HFFc6 (cell line): Measurements from ENCODE around the gene CABYR. TPM values are rescaled to one million over a fixed set of nuclear protein-coding genes. Genes with fewer than 3 reads are reported as not detected.

Experiments used
- DNase-seq: peaks from one replicate; pipeline ENCODE4 v3.0.0-alpha.2; 2018
- H3K27ac Mint-ChIP-seq: 2 replicates; pipeline ENCODE4 v1.8.0; 2020; ENCODE audit warnings: mild to moderate bottlenecking, mixed read lengths
- H3K27me3 Mint-ChIP-seq: 2 replicates; pipeline ENCODE4 v1.8.0; 2021; ENCODE audit warnings: mild to moderate bottlenecking, moderate library complexity, mixed read lengths; ENCODE audit not compliant: insufficient read depth
- H3K36me3 Mint-ChIP-seq: 2 replicates; pipeline ENCODE4 v1.8.0; 2021; ENCODE audit warnings: low read depth, mixed read lengths
- H3K4me1 Mint-ChIP-seq: 2 replicates; pipeline ENCODE4 v1.8.0; 2020; ENCODE audit warnings: low read depth, mixed read lengths
- H3K4me3 Mint-ChIP-seq: 2 replicates; pipeline ENCODE4 v1.8.0; 2020; ENCODE audit warnings: mild to moderate bottlenecking, moderate library complexity, mixed read lengths
- H3K9me3 Mint-ChIP-seq: 2 replicates; pipeline ENCODE4 v1.8.0; 2020; ENCODE audit warnings: mild to moderate bottlenecking, mixed read lengths
- total RNA-seq, 6 experiments: library from RNA; stranded (reverse); fragmentation: NEBNext Ultra II Directional; extraction: Animal tissue kit (Norgen Biotek cat#: 25700); gene quantifications; 2 replicates in 1 of 6; 3 replicates in 5 of 6; pipeline ENCODE4 v1.2.3, GENCODE V29; 2021
- TF ChIP-seq, protein P1 (sequence below): fragments of 200-600 bp; sonication (generic); IDR thresholded peaks from 2 replicates; pipeline ENCODE4 v1.5.0; 2021; ENCODE audit warnings: antibody characterized with exemption, mild to moderate bottlenecking

Gene CABYR
- total RNA-seq, 6 experiments from 2014 or later = 1.2 to 3.6 (median 3.2) TPM

DNA sequence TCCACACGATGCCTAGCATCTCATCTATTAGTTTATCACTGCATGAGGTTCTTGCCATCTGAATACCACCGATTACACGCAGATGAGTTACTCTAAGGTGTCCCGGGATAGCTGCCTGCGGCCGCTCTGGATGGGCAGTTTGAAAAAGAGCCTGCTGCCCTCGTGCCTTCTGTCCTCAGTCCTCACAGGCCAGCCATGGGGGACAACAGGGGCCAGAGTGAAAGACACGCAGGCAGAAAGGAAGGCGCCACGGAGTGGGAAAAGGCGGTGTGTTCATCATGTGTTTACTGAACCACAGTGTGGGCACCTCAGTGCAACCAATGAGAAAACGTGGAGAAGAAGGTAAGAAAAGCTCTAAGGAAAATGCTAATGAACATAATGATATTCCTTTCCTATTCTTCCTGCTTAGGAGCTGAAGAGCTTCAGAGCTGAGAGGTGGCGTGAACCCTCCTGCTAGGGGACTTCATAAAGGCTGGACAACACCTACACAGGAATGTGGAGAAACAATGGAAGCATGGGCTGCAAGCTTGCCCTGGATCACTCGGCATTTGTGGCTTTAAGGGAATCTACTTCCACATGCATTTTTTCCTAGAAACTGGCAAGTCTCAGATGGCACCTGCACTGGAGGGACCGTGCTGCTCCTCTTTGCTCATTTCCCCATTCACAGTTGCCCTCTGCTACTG is 50.9 kb downstream of the CABYR start:
- Mint-ChIP-seq H3K27me3 (no peaks in the 10 kb centered on the region; the same call in 1 of the 2 replicates), H3K36me3 (no peaks in the 10 kb centered on the region), H3K27ac (no peak overlapping the region), H3K4me1 (peaks cover 10% of the 10 kb centered on the region; the same call in 1 of the 2 replicates), H3K9me3 (no peaks in the 10 kb centered on the region), H3K4me3 (no peak overlapping the region)
- DNase-seq = no peak
- TF ChIP-seq, protein P1, sequence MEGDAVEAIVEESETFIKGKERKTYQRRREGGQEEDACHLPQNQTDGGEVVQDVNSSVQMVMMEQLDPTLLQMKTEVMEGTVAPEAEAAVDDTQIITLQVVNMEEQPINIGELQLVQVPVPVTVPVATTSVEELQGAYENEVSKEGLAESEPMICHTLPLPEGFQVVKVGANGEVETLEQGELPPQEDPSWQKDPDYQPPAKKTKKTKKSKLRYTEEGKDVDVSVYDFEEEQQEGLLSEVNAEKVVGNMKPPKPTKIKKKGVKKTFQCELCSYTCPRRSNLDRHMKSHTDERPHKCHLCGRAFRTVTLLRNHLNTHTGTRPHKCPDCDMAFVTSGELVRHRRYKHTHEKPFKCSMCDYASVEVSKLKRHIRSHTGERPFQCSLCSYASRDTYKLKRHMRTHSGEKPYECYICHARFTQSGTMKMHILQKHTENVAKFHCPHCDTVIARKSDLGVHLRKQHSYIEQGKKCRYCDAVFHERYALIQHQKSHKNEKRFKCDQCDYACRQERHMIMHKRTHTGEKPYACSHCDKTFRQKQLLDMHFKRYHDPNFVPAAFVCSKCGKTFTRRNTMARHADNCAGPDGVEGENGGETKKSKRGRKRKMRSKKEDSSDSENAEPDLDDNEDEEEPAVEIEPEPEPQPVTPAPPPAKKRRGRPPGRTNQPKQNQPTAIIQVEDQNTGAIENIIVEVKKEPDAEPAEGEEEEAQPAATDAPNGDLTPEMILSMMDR = no peak

DNA sequence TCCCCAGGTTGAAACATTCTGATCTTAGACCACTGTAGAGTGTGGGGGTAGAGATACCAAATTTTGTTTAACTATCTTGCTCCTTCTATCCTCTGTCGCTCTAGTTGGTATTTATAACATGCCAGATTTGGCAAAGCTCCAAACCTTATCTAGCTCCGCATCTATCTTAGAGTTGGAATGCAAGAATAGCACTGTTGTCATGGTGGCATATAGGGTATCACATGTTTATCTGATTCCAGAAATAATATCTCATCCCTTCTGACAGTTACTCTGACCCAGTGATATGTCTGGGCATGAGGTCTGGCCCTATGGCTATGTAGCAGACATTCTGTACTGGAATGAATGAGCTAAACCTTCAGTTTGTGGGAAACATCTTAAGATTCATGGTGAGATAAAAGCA is 51.7 kb downstream of the CABYR start:
- Mint-ChIP-seq H3K4me1 (0 out of 2 replicates have a peak, but pooled peaks cover 6% of the 10 kb centered on the region), H3K4me3 (no peak overlapping the region), H3K27ac (no peak overlapping the region), H3K27me3 (no peaks in the 10 kb centered on the region; the same call in 1 of the 2 replicates), H3K36me3 (no peaks in the 10 kb centered on the region), H3K9me3 (no peaks in the 10 kb centered on the region)
- TF ChIP-seq, protein P1 = no peak
- no peak for DNase-seq

DNA sequence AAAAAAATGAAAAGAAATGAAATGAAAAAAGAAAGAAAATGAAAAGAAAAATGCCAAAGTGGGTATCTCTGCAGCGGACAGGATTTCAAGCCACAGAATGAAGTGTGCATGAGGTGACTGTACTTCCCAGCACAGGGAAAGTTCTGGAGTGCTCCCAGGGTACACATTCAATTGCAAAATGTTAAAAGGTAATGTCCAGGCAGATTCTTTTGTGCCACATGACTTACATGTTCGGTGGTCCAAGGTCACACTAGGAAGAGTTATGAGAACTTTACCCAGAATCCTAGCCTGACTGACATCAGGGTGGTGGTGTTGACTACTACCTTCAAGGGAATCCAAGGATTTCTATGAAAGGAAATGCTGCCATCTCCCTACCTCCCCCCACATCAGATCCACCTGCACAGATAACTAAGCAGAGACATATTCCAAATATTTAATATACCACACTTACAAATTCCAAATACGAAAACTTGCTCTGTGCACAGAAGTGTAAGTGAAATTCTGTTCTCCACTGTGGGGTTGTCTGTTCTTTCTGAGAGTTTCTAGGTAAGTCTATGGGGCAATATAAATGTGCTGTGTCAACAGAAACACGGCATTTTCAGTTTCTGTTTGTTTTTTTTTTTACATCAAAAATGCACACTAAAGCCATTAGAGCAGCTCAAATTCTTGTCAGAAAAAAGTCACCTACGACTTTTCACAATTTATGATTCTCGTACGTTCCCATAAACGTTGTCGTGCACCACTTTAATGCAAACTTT is 56.6 kb downstream of the CABYR start:
- Mint-ChIP-seq H3K4me3 (no peak overlapping the region), H3K27ac (no peak overlapping the region), H3K36me3 (no peaks in the 10 kb centered on the region), H3K4me1 (0 out of 2 replicates have a peak, but pooled peaks cover 6% of the 10 kb centered on the region), H3K27me3 (peaks cover 1% of the 10 kb centered on the region; the same call in 1 of the 2 replicates), H3K9me3 (no peaks in the 10 kb centered on the region)
- DNase-seq = no peak
- TF ChIP-seq, protein P1 = no peak

DNA sequence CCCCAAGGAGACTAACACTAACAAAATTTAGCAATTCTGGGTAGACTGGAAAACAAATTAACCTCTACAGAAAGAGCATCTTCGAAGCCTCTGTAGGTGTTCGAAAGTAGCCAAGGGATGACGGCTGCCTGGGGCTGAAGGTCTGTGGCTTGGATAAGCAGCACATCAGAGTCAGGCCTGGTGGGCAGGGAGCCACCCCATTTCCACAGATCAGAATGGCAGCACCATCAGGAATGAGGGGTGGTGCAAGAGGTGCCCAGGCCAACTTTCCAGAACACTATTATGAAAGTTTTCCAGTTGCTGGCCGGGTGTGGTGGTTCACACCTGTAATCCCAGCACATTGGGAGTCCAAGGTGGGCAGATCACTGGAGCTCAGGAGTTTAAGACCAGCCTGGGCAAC is 57.9 kb downstream of the CABYR start:
- TF ChIP-seq, protein P1 = no peak
- DNase-seq = no peak
- no peaks in the 10 kb centered on the region for H3K9me3 Mint-ChIP-seq
- no peak overlapping the region for H3K4me3 Mint-ChIP-seq
- H3K27ac Mint-ChIP-seq = no peak overlapping the region
- H3K4me1 Mint-ChIP-seq = no peaks in the 10 kb centered on the region
- H3K27me3 Mint-ChIP-seq = peaks cover 1% of the 10 kb centered on the region; the same call in 1 of the 2 replicates
- no peaks in the 10 kb centered on the region for H3K36me3 Mint-ChIP-seq

DNA sequence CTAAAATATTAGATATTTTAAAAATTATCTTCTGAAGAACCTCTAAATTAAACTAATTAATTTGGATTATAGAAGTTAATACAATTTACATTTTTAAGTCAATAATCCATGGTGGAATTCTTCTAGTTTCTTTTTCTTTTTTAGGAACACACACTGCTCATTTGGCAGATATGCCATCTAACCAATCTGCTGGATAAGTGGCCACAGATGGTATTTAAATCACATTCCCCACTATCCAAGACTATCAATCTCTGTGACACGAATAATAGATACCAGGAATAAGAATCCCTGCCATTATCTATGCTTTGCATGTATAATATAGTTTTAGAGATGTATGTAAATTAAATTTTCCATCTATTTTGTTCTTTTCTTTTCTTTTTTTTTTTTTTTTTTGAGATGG is 58.5 kb downstream of the CABYR start:
- Mint-ChIP-seq H3K4me1 (no peaks in the 10 kb centered on the region), H3K27me3 (peaks cover 1% of the 10 kb centered on the region; the same call in 1 of the 2 replicates), H3K9me3 (no peaks in the 10 kb centered on the region), H3K36me3 (no peaks in the 10 kb centered on the region), H3K4me3 (no peak overlapping the region), H3K27ac (no peak overlapping the region)
- TF ChIP-seq, protein P1 = no peak
- no peak for DNase-seq
